Mucosa of stomach (tissue), 1 donor: ENCODE results near the gene CTSL.

Source experiments
- H3K27me3 ChIP-seq: one replicate; pipeline ENCODE4 v1.7.0; 2013; ENCODE audit warnings: mild to moderate bottlenecking, low read length; ENCODE audit not compliant: control insufficient read depth, insufficient read depth
- H3K36me3 ChIP-seq: one replicate; pipeline ENCODE4 v1.7.0; 2013; ENCODE audit warnings: low read length; ENCODE audit not compliant: control insufficient read depth, insufficient read depth
- H3K4me1 ChIP-seq: one replicate; pipeline ENCODE4 v1.7.0; 2013; ENCODE audit warnings: mild to moderate bottlenecking, low read length; ENCODE audit not compliant: control insufficient read depth, insufficient read depth
- H3K4me3 ChIP-seq: one replicate; pipeline ENCODE4 v1.7.0; 2013; ENCODE audit warnings: low read length
- H3K9ac ChIP-seq: one replicate; pipeline ENCODE4 v1.7.0; 2013; ENCODE audit warnings: mild to moderate bottlenecking, low read length, moderate library complexity
- H3K9me3 ChIP-seq: one replicate; pipeline ENCODE4 v1.7.0; 2013; ENCODE audit warnings: mild to moderate bottlenecking, low read length, moderate library complexity; ENCODE audit not compliant: control insufficient read depth
- donor health status: Pancreatic carcinoma.

CTSL gene

GRCh38 chr9:87704342-87704741 lies 21.6 kb upstream of the CTSL start:
- Histone ChIP-seq H3K9ac (no peak overlapping the region), H3K27me3 (no peaks in the 10 kb centered on the region), H3K4me1 (no peaks in the 10 kb centered on the region), H3K9me3 (no peaks in the 10 kb centered on the region), H3K36me3 (peaks cover 16% of the 10 kb centered on the region), H3K4me3 (no peak overlapping the region)

DNA sequence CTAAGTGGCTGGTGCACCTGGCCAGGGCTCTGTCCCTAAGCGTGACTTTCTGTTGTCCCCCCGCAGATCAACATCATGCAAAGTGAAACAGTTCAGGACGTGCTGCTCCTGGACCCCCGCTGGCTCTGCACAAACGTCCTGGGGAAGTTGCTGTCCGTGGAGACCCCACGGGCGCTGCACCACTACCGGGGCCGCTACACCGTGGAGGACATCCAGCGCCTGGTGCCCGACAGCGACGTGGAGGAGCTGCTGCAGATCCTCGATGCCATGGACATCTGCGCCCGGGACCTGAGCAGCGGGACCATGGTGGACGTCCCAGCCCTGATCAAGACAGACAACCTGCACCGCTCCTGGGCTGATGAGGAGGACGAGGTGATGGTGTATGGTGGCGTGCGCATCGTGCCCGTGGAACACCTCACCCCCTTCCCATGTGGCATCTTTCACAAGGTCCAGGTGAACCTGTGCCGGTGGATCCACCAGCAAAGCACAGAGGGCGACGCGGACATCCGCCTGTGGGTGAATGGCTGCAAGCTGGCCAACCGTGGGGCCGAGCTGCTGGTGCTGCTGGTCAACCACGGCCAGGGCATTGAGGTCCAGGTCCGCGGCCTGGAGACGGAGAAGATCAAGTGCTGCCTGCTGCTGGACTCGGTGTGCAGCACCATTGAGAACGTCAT lies 19.7 kb upstream of the CTSL start:
- Histone ChIP-seq H3K36me3 (peaks cover 16% of the 10 kb centered on the region), H3K4me3 (no peak overlapping the region), H3K4me1 (no peaks in the 10 kb centered on the region), H3K9me3 (no peaks in the 10 kb centered on the region), H3K9ac (no peak overlapping the region), H3K27me3 (no peaks in the 10 kb centered on the region)

- peaks cover 16% of the 10 kb centered on the region for H3K36me3 ChIP-seq
- no peak overlapping the region for H3K4me3 ChIP-seq
- peaks cover 2% of the 10 kb centered on the region for H3K4me1 ChIP-seq
- H3K9ac ChIP-seq: no peak overlapping the region
- no peaks in the 10 kb centered on the region for H3K27me3 ChIP-seq
- no peaks in the 10 kb centered on the region for H3K9me3 ChIP-seq
Observed at GRCh38 chr9:87707805-87708506, 18.0 kb upstream of the CTSL start.

DNA sequence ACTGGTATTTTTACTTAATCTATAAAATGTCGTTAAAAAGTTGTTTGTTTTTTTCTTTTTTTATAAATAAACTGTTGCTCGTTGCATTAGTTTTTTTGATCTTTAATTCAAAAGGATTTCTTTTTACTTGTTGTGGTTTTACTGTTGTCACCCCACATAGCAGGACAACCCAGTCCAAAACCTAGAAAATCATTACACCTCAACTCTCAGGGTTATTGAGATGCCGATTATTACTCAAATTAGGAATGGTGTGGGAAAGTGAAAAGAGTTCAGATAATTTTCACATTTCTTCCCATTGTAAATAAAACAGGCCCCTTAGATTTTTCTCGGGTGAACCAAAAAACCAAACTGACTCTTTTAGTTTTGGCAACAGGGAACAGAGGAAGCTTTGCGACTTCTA lies 17.4 kb upstream of the CTSL start:
- no peak overlapping the region for H3K9ac ChIP-seq
- H3K36me3 ChIP-seq: peaks cover 16% of the 10 kb centered on the region
- H3K27me3 ChIP-seq: no peaks in the 10 kb centered on the region
- no peak overlapping the region for H3K4me3 ChIP-seq
- H3K4me1 ChIP-seq: peaks cover 8% of the 10 kb centered on the region
- H3K9me3 ChIP-seq: no peaks in the 10 kb centered on the region

DNA sequence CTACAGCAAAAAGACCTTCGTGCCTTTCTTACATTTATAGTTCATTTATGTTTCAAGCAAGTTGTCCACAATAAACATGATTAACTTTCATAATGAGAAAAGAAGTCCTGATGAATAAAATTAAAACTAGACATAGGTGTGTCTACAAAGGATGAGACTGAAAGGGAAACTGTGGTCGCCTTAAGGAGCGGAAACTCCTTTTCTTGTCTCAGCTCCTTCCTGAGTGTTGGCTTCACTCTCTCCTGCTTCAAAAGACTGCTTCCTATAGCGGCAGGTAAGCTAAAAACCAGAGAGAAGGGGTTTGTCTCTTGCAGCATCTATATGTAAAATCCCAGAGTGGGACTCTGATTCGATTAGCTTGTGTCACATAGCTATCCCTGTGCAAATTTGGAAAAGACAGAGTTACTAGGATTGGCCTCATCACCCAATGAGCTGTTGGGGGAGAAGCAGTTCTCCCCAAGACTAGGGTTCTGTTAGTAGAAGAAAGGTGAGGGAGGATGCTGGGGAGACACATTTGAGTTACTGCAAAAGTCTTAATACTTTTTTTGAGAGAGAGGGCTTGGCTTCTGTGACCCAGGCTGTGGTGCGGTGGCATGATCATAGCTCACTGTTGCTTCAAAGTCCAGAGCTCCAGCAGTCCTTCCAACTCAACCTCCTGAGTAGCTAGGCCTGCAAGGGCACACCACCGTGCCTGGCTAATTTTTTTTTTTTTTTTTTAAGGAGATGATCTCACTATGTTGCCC lies 16.8 kb upstream of the CTSL start:
- no peaks in the 10 kb centered on the region for H3K9me3 ChIP-seq
- peaks cover 16% of the 10 kb centered on the region for H3K36me3 ChIP-seq
- peaks cover 9% of the 10 kb centered on the region for H3K4me1 ChIP-seq
- no peak overlapping the region for H3K4me3 ChIP-seq
- no peaks in the 10 kb centered on the region for H3K27me3 ChIP-seq
- H3K9ac ChIP-seq: no peak overlapping the region

DNA sequence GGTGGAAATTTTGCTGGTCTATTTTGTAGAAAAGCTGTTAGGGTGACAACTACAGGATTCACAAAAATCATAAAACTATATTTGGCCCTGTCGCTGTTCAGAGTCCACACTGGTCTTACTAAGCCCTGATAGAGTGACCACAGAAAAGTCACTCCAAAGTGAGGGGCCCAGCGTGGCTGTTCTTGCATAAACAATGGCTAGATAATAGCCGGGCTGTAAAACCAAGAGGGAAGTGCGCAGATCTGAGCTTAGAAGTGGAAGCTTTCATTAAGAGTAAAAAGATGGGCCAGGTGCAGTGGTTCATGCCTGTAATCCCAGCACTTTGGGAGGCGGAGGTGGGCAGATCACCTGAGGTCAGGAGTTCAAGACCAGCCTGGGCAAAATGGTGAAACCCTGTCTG lies 15.5 kb upstream of the CTSL start:
- no peaks in the 10 kb centered on the region for H3K27me3 ChIP-seq
- no peak overlapping the region for H3K9ac ChIP-seq
- no peaks in the 10 kb centered on the region for H3K9me3 ChIP-seq
- H3K4me1 ChIP-seq: peaks cover 17% of the 10 kb centered on the region
- peaks cover 16% of the 10 kb centered on the region for H3K36me3 ChIP-seq
- H3K4me3 ChIP-seq: no peak overlapping the region

DNA sequence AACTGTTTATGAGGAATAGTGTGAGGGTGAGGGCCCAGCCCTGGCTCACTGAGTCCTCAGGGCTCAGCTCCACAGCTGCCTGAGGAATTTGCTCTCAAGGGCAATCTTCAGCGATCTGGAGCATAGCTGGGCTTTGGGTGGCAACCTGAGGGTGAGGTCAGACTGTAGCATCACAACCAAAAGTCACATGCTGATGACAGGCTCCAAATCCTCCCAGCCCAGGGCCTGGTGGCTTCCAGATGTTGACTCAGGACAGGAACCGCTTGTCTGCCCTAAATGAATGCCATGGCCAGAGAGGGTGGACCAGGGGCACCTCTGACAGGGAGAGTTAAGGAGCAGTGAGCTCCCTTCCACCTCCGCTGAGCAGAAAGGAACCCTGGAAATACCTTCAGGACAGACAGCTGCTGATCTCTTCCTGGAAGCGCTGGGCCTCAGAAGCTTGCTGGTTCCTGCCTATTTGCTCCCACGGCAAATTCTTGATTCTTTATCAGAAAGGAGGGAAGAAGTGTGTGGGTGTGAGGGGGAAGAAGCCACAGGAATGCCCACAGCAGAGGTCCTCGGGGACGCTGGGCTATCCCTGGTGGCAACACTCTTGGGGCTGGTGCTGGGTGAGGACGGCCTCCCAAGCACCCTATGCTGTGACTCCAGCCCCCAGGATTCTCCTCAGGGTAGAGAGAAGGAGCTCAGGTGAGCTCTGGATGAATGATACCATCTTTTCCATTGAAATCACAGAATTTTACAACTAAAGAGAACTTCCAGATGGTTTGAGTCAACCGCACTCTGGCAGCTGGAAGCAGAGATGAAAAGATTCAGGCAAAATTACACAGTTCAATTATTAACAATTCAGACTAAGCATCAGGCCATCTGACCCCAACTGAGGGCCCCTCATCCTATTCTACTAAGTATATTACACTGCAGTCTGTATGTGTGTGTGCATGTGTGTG lies 13.8 kb upstream of the CTSL start:
- no peaks in the 10 kb centered on the region for H3K27me3 ChIP-seq
- peaks cover 17% of the 10 kb centered on the region for H3K4me1 ChIP-seq
- H3K9ac ChIP-seq: no peak overlapping the region
- H3K9me3 ChIP-seq: no peaks in the 10 kb centered on the region
- H3K36me3 ChIP-seq: peaks cover 8% of the 10 kb centered on the region
- H3K4me3 ChIP-seq: no peak overlapping the region

DNA sequence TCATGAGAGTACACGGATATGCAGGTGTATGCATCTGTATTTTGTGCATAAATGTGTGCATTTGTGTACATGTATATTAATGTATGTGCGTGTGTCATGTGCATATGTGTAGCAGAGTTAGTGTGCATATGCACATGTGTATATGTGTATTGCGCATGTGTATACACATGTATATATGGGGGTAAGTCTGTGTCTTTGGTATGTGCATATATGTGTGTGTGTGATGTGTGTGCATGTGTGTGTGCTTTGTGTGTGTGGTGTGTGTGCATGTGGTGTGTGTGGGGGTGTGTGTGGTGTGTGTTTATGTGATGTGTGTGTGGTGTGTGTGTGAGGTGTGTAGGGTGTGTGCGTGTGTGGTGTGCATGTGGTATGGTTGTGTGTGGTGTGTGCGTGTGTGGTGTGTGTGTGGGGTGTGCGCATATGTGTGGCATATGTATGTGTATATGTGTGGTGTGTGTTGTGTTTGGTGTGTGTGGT lies 13.1 kb upstream of the CTSL start:
- no peaks in the 10 kb centered on the region for H3K27me3 ChIP-seq
- peaks cover 17% of the 10 kb centered on the region for H3K4me1 ChIP-seq
- H3K9me3 ChIP-seq: no peaks in the 10 kb centered on the region
- H3K36me3 ChIP-seq: peaks cover 8% of the 10 kb centered on the region
- no peak overlapping the region for H3K9ac ChIP-seq
- no peak overlapping the region for H3K4me3 ChIP-seq

GRCh38 chr9:87713278-87713987 lies 12.5 kb upstream of the CTSL start:
- H3K4me3 ChIP-seq: no peak overlapping the region
- H3K4me1 ChIP-seq: peaks cover 17% of the 10 kb centered on the region
- no peaks in the 10 kb centered on the region for H3K9me3 ChIP-seq
- H3K36me3 ChIP-seq: peaks cover 8% of the 10 kb centered on the region
- H3K27me3 ChIP-seq: no peaks in the 10 kb centered on the region
- no peak overlapping the region for H3K9ac ChIP-seq

GRCh38 chr9:87713988-87714330 lies 12.0 kb upstream of the CTSL start:
- Histone ChIP-seq H3K4me1 (peaks cover 17% of the 10 kb centered on the region), H3K27me3 (no peaks in the 10 kb centered on the region), H3K4me3 (no peak overlapping the region), H3K36me3 (peaks cover 4% of the 10 kb centered on the region), H3K9me3 (no peaks in the 10 kb centered on the region), H3K9ac (no peak overlapping the region)

GRCh38 chr9:87714819-87715218 lies 11.1 kb upstream of the CTSL start:
- no peaks in the 10 kb centered on the region for H3K36me3 ChIP-seq
- H3K27me3 ChIP-seq: no peaks in the 10 kb centered on the region
- peaks cover 17% of the 10 kb centered on the region for H3K4me1 ChIP-seq
- H3K9me3 ChIP-seq: no peaks in the 10 kb centered on the region
- H3K4me3 ChIP-seq: no peak overlapping the region
- H3K9ac ChIP-seq: no peak overlapping the region
